Eye (tissue), 1 donor: ENCODE data around the gene OPN1LW.
"Not testable (repeated sequence)": the region's sequence is repeated elsewhere in the genome, so short reads cannot be mapped to it uniquely, and the experiment has no call there.

Source experiments
- DNase-seq: peaks from one replicate; pipeline ENCODE4 v3.0.0-alpha.2; 2015

OPN1LW gene

GRCh38 chrX:154135458-154136229, 8.4 kb upstream of the OPN1LW start:
- DNase-seq, result no peak

- DNase-seq, result peak; percentile 86
These were observed 7.3 kb upstream of the OPN1LW start for GRCh38 chrX:154136627-154137161.

GRCh38 chrX:154138857-154139256, 5.2 kb upstream of the OPN1LW start:
- no peak for DNase-seq

GRCh38 chrX:154140206-154140605, 3.8 kb upstream of the OPN1LW start:
- no peak for DNase-seq

- DNase-seq, result no peak
These were observed 3.3 kb upstream of the OPN1LW start for GRCh38 chrX:154140742-154141141.

GRCh38 chrX:154142386-154142785, 1.7 kb upstream of the OPN1LW start:
- no peak for DNase-seq

- no peak for DNase-seq
These were observed 895 bp upstream of the OPN1LW start for GRCh38 chrX:154142950-154143745.

- not testable (repeated sequence) for DNase-seq
These were observed 7.0 kb downstream of the OPN1LW start for GRCh38 chrX:154151030-154151429.

GRCh38 chrX:154156221-154156620, 12.2 kb downstream of the OPN1LW start:
- DNase-seq, result not testable (repeated sequence)

- DNase-seq, result not testable (repeated sequence)
These were observed 13.2 kb downstream of the OPN1LW start for GRCh38 chrX:154157207-154157606.

GRCh38 chrX:154159345-154159744, 15.3 kb downstream of the OPN1LW start:
- DNase-seq, result not testable (repeated sequence)

GRCh38 chrX:154164902-154165301, 20.9 kb downstream of the OPN1LW start:
- DNase-seq, result not testable (repeated sequence)

GRCh38 chrX:154168384-154168783, 24.3 kb downstream of the OPN1LW start:
- not testable (repeated sequence) for DNase-seq

- not testable (repeated sequence) for DNase-seq
These were observed 28.5 kb downstream of the OPN1LW start for GRCh38 chrX:154172535-154172943.

GRCh38 chrX:154174356-154174755, 30.3 kb downstream of the OPN1LW start:
- not testable (repeated sequence) for DNase-seq

- DNase-seq, result not testable (repeated sequence)
These were observed 38.3 kb downstream of the OPN1LW start, which contains the start of gene OPN1MW for GRCh38 chrX:154182296-154182695. TSS of gene OPN1MW (plus strand) at chrX:154182596. CDS start at chrX:154182678, 82 bp downstream.

GRCh38 chrX:154183794-154184193, 39.8 kb downstream of the OPN1LW start:
- DNase-seq, result not testable (repeated sequence)

- not testable (repeated sequence) for DNase-seq
These were observed 48.8 kb downstream of the OPN1LW start for GRCh38 chrX:154192846-154193245.

- not testable (repeated sequence) for DNase-seq
These were observed 50.3 kb downstream of the OPN1LW start for GRCh38 chrX:154194316-154194715.

- not testable (repeated sequence) for DNase-seq
These were observed 52.4 kb downstream of the OPN1LW start for GRCh38 chrX:154196466-154196865.
